Measurements from ENCODE around the gene CHSY1. TPM values are rescaled to one million over a fixed set of nuclear protein-coding genes. Genes with fewer than 3 reads are reported as not detected.

The CHSY1 gene
- total RNA-seq, 1 experiment from 2014 or later: 59.1 TPM

GRCh38 chr15:101185336-101185735, 66.5 kb downstream of the CHSY1 start:
- Mint-ChIP-seq H3K36me3 (peaks cover 15% of the 10 kb centered on the region), H3K27me3 (ENCODE audit: low read depth) (no peaks in the 10 kb centered on the region), H3K4me1 (peaks cover 65% of the 10 kb centered on the region), H3K27ac (peak overlapping the region; percentile 34; the same call in 1 of the 2 replicates), H3K9me3 (no peaks in the 10 kb centered on the region), H3K4me3 (no peak overlapping the region)
- ATAC-seq: no peak
- TF ChIP-seq CBFB (CRISPR knock-in tag; IDR thresholded peaks at IDR 0.05; ENCODE audit: low read depth): no peak
- no peak for TF ChIP-seq TCF7 (CRISPR knock-in tag; IDR thresholded peaks at IDR 0.05; ENCODE audit: low read depth)
- TF ChIP-seq E2F5 (CRISPR knock-in tag; IDR thresholded peaks at IDR 0.05): no peak
- TF ChIP-seq ZNF532 (CRISPR knock-in tag; IDR thresholded peaks at IDR 0.05; ENCODE audit: borderline replicate concordance): no peak
- no peak for TF ChIP-seq IRF2 (CRISPR knock-in tag; IDR thresholded peaks at IDR 0.05; ENCODE audit: borderline replicate concordance, low read depth)
- TF ChIP-seq ZNF281 (CRISPR knock-in tag; IDR thresholded peaks at IDR 0.05): no peak
- TF ChIP-seq ZNF425 (CRISPR knock-in tag; conservative IDR thresholded peaks at IDR 0.05): no peak
- TF ChIP-seq ZNF232 (CRISPR knock-in tag; IDR thresholded peaks at IDR 0.05): no peak
- no peak for TF ChIP-seq TP53 (CRISPR knock-in tag; IDR thresholded peaks at IDR 0.05)
- no peak for TF ChIP-seq ZNF317 (CRISPR knock-in tag; IDR thresholded peaks at IDR 0.05; ENCODE audit: borderline replicate concordance, low read depth)
- TF ChIP-seq ATF3 (CRISPR knock-in tag; conservative IDR thresholded peaks at IDR 0.05): no peak
- TF ChIP-seq MYBL2 (CRISPR knock-in tag; IDR thresholded peaks at IDR 0.05): no peak
- no peak for TF ChIP-seq ZNF121 (CRISPR knock-in tag; IDR thresholded peaks at IDR 0.05)
- no peak for TF ChIP-seq ZNF416 (CRISPR knock-in tag; IDR thresholded peaks at IDR 0.05)
- no peak for TF ChIP-seq ATF1 (CRISPR knock-in tag; IDR thresholded peaks at IDR 0.05)
- no peak for TF ChIP-seq ZNF423 (CRISPR knock-in tag; IDR thresholded peaks at IDR 0.05)
- TF ChIP-seq JAZF1 (CRISPR knock-in tag; IDR thresholded peaks at IDR 0.05): no peak
- TF ChIP-seq E2F4 (CRISPR knock-in tag; IDR thresholded peaks at IDR 0.05; ENCODE audit: borderline replicate concordance, low read depth): no peak
- no peak for DNase-seq (ENCODE audit: low spot score)
- CTCF ChIA-PET: interaction anchor here (1.8 kb wide), 1 partner anchor 177 kb away, joined by 5 read pairs; no protein-coding TSS in a partner anchor
- POLR2A ChIA-PET: no interaction called here

Measured in WTC11 (cell line).